Astrocyte of the cerebellum (primary cell): ENCODE data around the gene ITGA1.

Source experiments
- DNase-seq: peaks from one replicate; pipeline ENCODE4 v3.0.0-alpha.2; 2011; ENCODE audit warnings: low read depth
- H3K4me3 ChIP-seq: 2 replicates; pipeline ENCODE4 v1.5.1; 2011; ENCODE audit warnings: mild to moderate bottlenecking, low read depth, low read length, moderate library complexity
- CTCF ChIP-seq: IDR thresholded peaks from 2 replicates; pipeline ENCODE4 v1.5.1; 2012; ENCODE audit warnings: low read length, low read depth, moderate library complexity, mild to moderate bottlenecking; ENCODE audit errors: missing control alignments
- in situ Hi-C: cut with HindIII; loops from 2 replicates; pipeline ENCODE4 v1.10.0; 2017; ENCODE audit warnings: low sequenced_read_pairs

ITGA1 gene

GRCh38 chr5:52788505-52788821 lies 747 bp downstream of the ITGA1 start:
- in situ Hi-C loops, result no loop called here
- H3K4me3 ChIP-seq, result peak overlapping the region; percentile 62
- DNase-seq, result no peak
- no peak for TF ChIP-seq CTCF

- DNase-seq, result no peak
- in situ Hi-C loops, result no loop called here
- no peak for TF ChIP-seq CTCF
- H3K4me3 ChIP-seq, result no peak overlapping the region
These were observed 1.7 kb downstream of the ITGA1 start for GRCh38 chr5:52789378-52789777.

- in situ Hi-C loops, result no loop called here
- DNase-seq, result no peak
- TF ChIP-seq CTCF, result no peak
- H3K4me3 ChIP-seq, result no peak overlapping the region
These were observed 2.1 kb downstream of the ITGA1 start for GRCh38 chr5:52789851-52790250.

- DNase-seq, result no peak
- H3K4me3 ChIP-seq, result no peak overlapping the region
- in situ Hi-C loops, result no loop called here
- TF ChIP-seq CTCF, result no peak
These were observed 3.6 kb downstream of the ITGA1 start for GRCh38 chr5:52791366-52791765.

- TF ChIP-seq CTCF, result no peak
- in situ Hi-C loops, result no loop called here
- H3K4me3 ChIP-seq, result no peak overlapping the region
- DNase-seq, result no peak
These were observed 6.8 kb downstream of the ITGA1 start for GRCh38 chr5:52794519-52794918.

- DNase-seq, result no peak
- no peak for TF ChIP-seq CTCF
- in situ Hi-C loops, result no loop called here
- no peak overlapping the region for H3K4me3 ChIP-seq
These were observed 8.3 kb downstream of the ITGA1 start for GRCh38 chr5:52796031-52796430.

- in situ Hi-C loops, result no loop called here
- no peak overlapping the region for H3K4me3 ChIP-seq
- DNase-seq, result no peak
- no peak for TF ChIP-seq CTCF
These were observed 8.9 kb downstream of the ITGA1 start for GRCh38 chr5:52796516-52797103.
